K562 (cell line): ENCODE measurements around the gene SPAG17. TPM values are rescaled to one million over a fixed set of nuclear protein-coding genes. Genes with fewer than 3 reads are reported as not detected.

Experiments
- ATF7 ChIP-seq: fragments of 450-650 bp; IDR thresholded peaks from 2 replicates; pipeline ENCODE4 v1.7.1; 2014; ENCODE audit warnings: mild to moderate bottlenecking, moderate library complexity
- BCL6 ChIP-seq: fragments of 250-450 bp; sonication (Bioruptor Pico); IDR thresholded peaks from 2 replicates; pipeline ENCODE4 v1.4.0; 2020
- CC2D1A ChIP-seq: fragments of 450-650 bp; IDR thresholded peaks from 2 replicates; pipeline ENCODE4 v1.6.1; 2017; ENCODE audit warnings: mild to moderate bottlenecking
- CCNT2 ChIP-seq: IDR thresholded peaks from 2 replicates; pipeline ENCODE4 v1.6.1; 2011; ENCODE audit warnings: borderline replicate concordance, low read depth, mild to moderate bottlenecking, moderate library complexity, mixed read lengths, low read length; ENCODE audit not compliant: insufficient read length; ENCODE audit errors: extremely low read depth
- CEBPG ChIP-seq, 3 experiments: fragments of 200-800 bp in 1 of 3; sonication (Bioruptor generic) in 1 of 3; sonication (generic) in 1 of 3; formaldehyde crosslinking in 1 of 3; IDR thresholded peaks in 2 of 3; conservative IDR thresholded peaks in 1 of 3; 2 replicates each; pipeline versions ENCODE4 v1.6.1 to v1.8.0; 2016 to 2022; ENCODE audit warnings: missing compliant biosample characterization in 2 of 3, missing genetic modification characterization in 2 of 3, mild to moderate bottlenecking in 1 of 3, missing genetic modification reagents in 1 of 3
- IFI16 ChIP-seq: fragments of 250-450 bp; sonication (Bioruptor Pico); IDR thresholded peaks from 2 replicates; pipeline ENCODE4 v2.1.2; 2022; ENCODE audit warnings: mild to moderate bottlenecking, inconsistent platforms
- L3MBTL2 ChIP-seq: fragments of 450-650 bp; IDR thresholded peaks from 2 replicates; pipeline ENCODE4 v1.6.1; 2016; ENCODE audit warnings: mild to moderate bottlenecking, moderate library complexity
- NFXL1 ChIP-seq: fragments of 450-650 bp; formaldehyde crosslinking; IDR thresholded peaks from 2 replicates; pipeline ENCODE4 v1.4.0; 2021; ENCODE audit warnings: mild to moderate bottlenecking
- PCBP2 ChIP-seq: fragments of 200-400 bp; formaldehyde crosslinking; IDR thresholded peaks from 2 replicates; pipeline ENCODE4 v1.6.1; 2018; ENCODE audit warnings: low read length, low read depth, mild to moderate bottlenecking, moderate library complexity; ENCODE audit not compliant: poor library complexity, severe bottlenecking
- SMARCA4 ChIP-seq: fragments of 450-650 bp; IDR thresholded peaks from 2 replicates; pipeline ENCODE4 v1.6.1; 2016
- SMC3 ChIP-seq: conservative IDR thresholded peaks from 2 replicates; pipeline ENCODE4 v1.6.1; 2011; ENCODE audit warnings: low read depth, low read length, improper control_type of control experiment; ENCODE audit not compliant: insufficient read depth
- ZNF133 ChIP-seq: fragments of 250-450 bp; sonication (Bioruptor Pico); IDR thresholded peaks from 2 replicates; pipeline ENCODE4 v1.4.0; 2020; ENCODE audit warnings: mild to moderate bottlenecking
- ZNF224 ChIP-seq: sonication (generic); formaldehyde crosslinking; IDR thresholded peaks from 2 replicates; pipeline ENCODE4 v1.8.0; 2022; ENCODE audit warnings: mild to moderate bottlenecking, missing genetic modification reagents
- ZNF41 ChIP-seq: fragments of 250-450 bp; sonication (Bioruptor Pico); conservative IDR thresholded peaks from 2 replicates; pipeline ENCODE4 v1.4.0; 2020; ENCODE audit warnings: mild to moderate bottlenecking
- polyA plus RNA-seq, 8 experiments: library from polyadenylated mRNA; depleted of rRNA in 4 of 8; stranded (reverse) in 5 of 8; unstranded in 3 of 8; fragments of >200 nt; fragmentation: Nextera tagmentation in 2 of 8; fragmentation: Illumina TruSeq in 1 of 8; extraction: Ambion mirVana in 2 of 8; extraction: Trizol in 1 of 8; gene quantifications; 2 replicates each; pipeline versions ENCODE4 v1.2.1 to v1.2.3, GENCODE V29; 2011 to 2014; ENCODE audit warnings: inconsistent platforms in 1 of 8, missing spikeins in 1 of 8
- total RNA-seq, 7 experiments: library from RNA; depleted of rRNA in 6 of 7; stranded (reverse); fragments of >200 nt in 6 of 7; fragmentation: Illumina TruSeq in 2 of 7; extraction: Trizol in 2 of 7; gene quantifications; 2 replicates each; pipeline versions ENCODE4 v1.2.1 to v1.2.3, GENCODE V29; 2011 to 2021; ENCODE audit warnings: low replicate concordance in 1 of 7
- TF ChIP-seq, protein P1 (sequence below): fragments of 200-800 bp; sonication (Bioruptor generic); IDR thresholded peaks from 2 replicates; pipeline ENCODE4 v1.6.1; 2017; ENCODE audit warnings: missing genetic modification characterization, missing compliant biosample characterization
- TF ChIP-seq, protein P2 (sequence below): fragments of 250-450 bp; sonication (Bioruptor Pico); IDR thresholded peaks from 2 replicates; pipeline ENCODE4 v1.4.0; 2020; ENCODE audit warnings: mild to moderate bottlenecking
- TF ChIP-seq, protein P3 (sequence below): fragments of 250-450 bp; sonication (Bioruptor Pico); IDR thresholded peaks from 2 replicates; pipeline ENCODE4 v1.4.0; 2020; ENCODE audit warnings: mild to moderate bottlenecking, moderate library complexity
- TF ChIP-seq, protein P4 (sequence below): sonication (generic); formaldehyde crosslinking; IDR thresholded peaks from 2 replicates; pipeline ENCODE4 v1.8.1; 2023; ENCODE audit warnings: mild to moderate bottlenecking, missing genetic modification reagents
- TF ChIP-seq, protein P5 (sequence below), 2 experiments: fragments of 450-650 bp in 1 of 2; sonication (generic) in 1 of 2; formaldehyde crosslinking; conservative IDR thresholded peaks; 2 replicates each; pipeline versions ENCODE4 v1.4.0 to v1.8.1; 2020 to 2022; ENCODE audit warnings: mild to moderate bottlenecking in 1 of 2, missing genetic modification reagents in 1 of 2
- TF ChIP-seq, protein P6 (sequence below): IDR thresholded peaks from 2 replicates; pipeline ENCODE4 v1.6.1; 2014; ENCODE audit warnings: antibody characterized with exemption

SPAG17 gene
- total and polyA plus RNA-seq, 9 of the 15 experiments (the other 6 are each of a cell fraction or from before 2014, with no cell fraction given): 0.07 to 2.1 (median 1.5) TPM

DNA sequence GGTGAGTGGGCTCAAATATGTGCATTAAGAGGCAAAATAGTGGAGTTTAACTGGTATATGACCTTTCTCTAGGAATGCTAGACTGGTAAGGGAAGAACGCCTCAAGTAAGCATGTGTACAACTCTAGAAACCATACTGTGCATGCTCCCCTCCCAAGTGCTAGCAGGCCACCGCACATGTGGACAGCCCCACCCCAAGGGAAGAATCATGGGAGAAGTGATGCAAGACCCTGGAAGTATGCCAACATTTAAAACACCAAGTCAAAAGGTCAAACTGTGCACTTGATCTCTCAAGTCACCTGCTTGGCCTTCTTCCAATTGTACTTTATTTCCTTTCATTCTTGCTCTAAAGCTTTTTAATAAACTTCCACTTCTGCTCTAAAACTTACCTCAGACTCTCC, 135.0 kb downstream of the SPAG17 start (continued):
- TF ChIP-seq, protein P1, sequence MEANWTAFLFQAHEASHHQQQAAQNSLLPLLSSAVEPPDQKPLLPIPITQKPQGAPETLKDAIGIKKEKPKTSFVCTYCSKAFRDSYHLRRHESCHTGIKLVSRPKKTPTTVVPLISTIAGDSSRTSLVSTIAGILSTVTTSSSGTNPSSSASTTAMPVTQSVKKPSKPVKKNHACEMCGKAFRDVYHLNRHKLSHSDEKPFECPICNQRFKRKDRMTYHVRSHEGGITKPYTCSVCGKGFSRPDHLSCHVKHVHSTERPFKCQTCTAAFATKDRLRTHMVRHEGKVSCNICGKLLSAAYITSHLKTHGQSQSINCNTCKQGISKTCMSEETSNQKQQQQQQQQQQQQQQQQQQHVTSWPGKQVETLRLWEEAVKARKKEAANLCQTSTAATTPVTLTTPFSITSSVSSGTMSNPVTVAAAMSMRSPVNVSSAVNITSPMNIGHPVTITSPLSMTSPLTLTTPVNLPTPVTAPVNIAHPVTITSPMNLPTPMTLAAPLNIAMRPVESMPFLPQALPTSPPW: peak; percentile 43; the same call in 1 of the 2 replicates
- TF ChIP-seq, protein P2, sequence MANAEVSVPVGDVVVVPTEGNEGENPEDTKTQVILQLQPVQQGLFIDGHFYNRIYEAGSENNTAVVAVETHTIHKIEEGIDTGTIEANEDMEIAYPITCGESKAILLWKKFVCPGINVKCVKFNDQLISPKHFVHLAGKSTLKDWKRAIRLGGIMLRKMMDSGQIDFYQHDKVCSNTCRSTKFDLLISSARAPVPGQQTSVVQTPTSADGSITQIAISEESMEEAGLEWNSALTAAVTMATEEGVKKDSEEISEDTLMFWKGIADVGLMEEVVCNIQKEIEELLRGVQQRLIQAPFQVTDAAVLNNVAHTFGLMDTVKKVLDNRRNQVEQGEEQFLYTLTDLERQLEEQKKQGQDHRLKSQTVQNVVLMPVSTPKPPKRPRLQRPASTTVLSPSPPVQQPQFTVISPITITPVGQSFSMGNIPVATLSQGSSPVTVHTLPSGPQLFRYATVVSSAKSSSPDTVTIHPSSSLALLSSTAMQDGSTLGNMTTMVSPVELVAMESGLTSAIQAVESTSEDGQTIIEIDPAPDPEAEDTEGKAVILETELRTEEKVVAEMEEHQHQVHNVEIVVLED: no peak
- TF ChIP-seq ZNF133: no peak
- TF ChIP-seq SMARCA4: no peak
- TF ChIP-seq CEBPG (CRISPR knock-in tag; IDR thresholded peaks at IDR 0.05): 0 out of 2 replicates have a peak, but pooled peaks have one; percentile 41
- TF ChIP-seq CEBPG (tag; conservative IDR thresholded peaks at IDR 0.05 in 1 of 2, IDR thresholded peaks at IDR 0.05 in 1 of 2): peak; percentile 68 to 74
- no peak for TF ChIP-seq ZNF41 (CRISPR knock-in tag)
- TF ChIP-seq CCNT2: no peak
- no peak for TF ChIP-seq BCL6 (CRISPR knock-in tag)
- TF ChIP-seq, protein P3, sequence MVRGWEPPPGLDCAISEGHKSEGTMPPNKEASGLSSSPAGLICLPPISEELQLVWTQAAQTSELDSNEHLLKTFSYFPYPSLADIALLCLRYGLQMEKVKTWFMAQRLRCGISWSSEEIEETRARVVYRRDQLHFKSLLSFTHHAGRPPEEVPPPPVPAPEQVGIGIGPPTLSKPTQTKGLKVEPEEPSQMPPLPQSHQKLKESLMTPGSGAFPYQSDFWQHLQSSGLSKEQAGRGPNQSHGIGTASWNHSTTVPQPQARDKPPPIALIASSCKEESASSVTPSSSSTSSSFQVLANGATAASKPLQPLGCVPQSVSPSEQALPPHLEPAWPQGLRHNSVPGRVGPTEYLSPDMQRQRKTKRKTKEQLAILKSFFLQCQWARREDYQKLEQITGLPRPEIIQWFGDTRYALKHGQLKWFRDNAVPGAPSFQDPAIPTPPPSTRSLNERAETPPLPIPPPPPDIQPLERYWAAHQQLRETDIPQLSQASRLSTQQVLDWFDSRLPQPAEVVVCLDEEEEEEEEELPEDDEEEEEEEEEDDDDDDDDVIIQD (CRISPR knock-in tag): no peak
- peak; percentile 95 for TF ChIP-seq L3MBTL2
- TF ChIP-seq PCBP2: no peak
- TF ChIP-seq CC2D1A: no peak
- no peak for TF ChIP-seq NFXL1 (CRISPR knock-in tag)
- no peak for TF ChIP-seq SMC3
- TF ChIP-seq ATF7: peak; percentile 68; the same call in 1 of the 2 replicates
- TF ChIP-seq ZNF224 (CRISPR knock-in tag): no peak
- TF ChIP-seq, protein P4, sequence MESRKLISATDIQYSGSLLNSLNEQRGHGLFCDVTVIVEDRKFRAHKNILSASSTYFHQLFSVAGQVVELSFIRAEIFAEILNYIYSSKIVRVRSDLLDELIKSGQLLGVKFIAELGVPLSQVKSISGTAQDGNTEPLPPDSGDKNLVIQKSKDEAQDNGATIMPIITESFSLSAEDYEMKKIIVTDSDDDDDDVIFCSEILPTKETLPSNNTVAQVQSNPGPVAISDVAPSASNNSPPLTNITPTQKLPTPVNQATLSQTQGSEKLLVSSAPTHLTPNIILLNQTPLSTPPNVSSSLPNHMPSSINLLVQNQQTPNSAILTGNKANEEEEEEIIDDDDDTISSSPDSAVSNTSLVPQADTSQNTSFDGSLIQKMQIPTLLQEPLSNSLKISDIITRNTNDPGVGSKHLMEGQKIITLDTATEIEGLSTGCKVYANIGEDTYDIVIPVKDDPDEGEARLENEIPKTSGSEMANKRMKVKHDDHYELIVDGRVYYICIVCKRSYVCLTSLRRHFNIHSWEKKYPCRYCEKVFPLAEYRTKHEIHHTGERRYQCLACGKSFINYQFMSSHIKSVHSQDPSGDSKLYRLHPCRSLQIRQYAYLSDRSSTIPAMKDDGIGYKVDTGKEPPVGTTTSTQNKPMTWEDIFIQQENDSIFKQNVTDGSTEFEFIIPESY (CRISPR knock-in tag): no peak
- TF ChIP-seq, protein P5, sequence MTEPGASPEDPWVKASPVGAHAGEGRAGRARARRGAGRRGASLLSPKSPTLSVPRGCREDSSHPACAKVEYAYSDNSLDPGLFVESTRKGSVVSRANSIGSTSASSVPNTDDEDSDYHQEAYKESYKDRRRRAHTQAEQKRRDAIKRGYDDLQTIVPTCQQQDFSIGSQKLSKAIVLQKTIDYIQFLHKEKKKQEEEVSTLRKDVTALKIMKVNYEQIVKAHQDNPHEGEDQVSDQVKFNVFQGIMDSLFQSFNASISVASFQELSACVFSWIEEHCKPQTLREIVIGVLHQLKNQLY (CRISPR knock-in tag; conservative IDR thresholded peaks at IDR 0.05): no peak
- TF ChIP-seq, protein P6, sequence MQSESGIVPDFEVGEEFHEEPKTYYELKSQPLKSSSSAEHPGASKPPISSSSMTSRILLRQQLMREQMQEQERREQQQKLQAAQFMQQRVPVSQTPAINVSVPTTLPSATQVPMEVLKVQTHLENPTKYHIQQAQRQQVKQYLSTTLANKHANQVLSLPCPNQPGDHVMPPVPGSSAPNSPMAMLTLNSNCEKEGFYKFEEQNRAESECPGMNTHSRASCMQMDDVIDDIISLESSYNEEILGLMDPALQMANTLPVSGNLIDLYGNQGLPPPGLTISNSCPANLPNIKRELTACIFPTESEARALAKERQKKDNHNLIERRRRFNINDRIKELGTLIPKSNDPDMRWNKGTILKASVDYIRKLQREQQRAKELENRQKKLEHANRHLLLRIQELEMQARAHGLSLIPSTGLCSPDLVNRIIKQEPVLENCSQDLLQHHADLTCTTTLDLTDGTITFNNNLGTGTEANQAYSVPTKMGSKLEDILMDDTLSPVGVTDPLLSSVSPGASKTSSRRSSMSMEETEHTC: peak; percentile 63; the same call in 1 of the 2 replicates
- TF ChIP-seq IFI16: no peak
